ENCODE results near the gene PHF13. TPM values are rescaled to one million over a fixed set of nuclear protein-coding genes. Genes with fewer than 3 reads are reported as not detected.

PHF13 gene
- total RNA-seq, 1 experiment from 2014 or later, result 20.9 TPM

- Histone ChIP-seq H2AFZ (no peak overlapping the region), H3K9me2 (ENCODE audit: insufficient read depth) (no peaks in the 10 kb centered on the region), H3F3A (ENCODE audit: insufficient read depth, low read depth) (no peaks in the 10 kb centered on the region), H3K79me2 (ENCODE audit: low read depth) (no peaks in the 10 kb centered on the region), H3K4me2 (no peak overlapping the region), H3K9me3 (ENCODE audit: insufficient read depth, low read depth) (no peaks in the 10 kb centered on the region), H3K27me3 (ENCODE audit: insufficient read depth, low read depth) (peaks cover 5% of the 10 kb centered on the region; the same call in 1 of the 2 replicates), H3K4me1 (replicated peaks; ENCODE audit: insufficient read depth) (no peaks in the 10 kb centered on the region), H3K27ac (no peak overlapping the region), H3K36me3 (ENCODE audit: low read depth) (no peaks in the 10 kb centered on the region), H4K20me1 (ENCODE audit: insufficient read depth) (no peaks in the 10 kb centered on the region), H3K4me3 (no peak overlapping the region)
- DNase-seq, result no peak
- CTCF ChIA-PET, result no interaction called here
- intact Hi-C loops (cut with micrococcal nuclease; ENCODE audit: unreplicated experiment), result no loop called here
- POLR2A ChIA-PET (ENCODE audit: unreplicated experiment), result no interaction called here
- BruUV-seq (replicated peaks), result no TSS peak
- TF ChIP-seq, protein P1, sequence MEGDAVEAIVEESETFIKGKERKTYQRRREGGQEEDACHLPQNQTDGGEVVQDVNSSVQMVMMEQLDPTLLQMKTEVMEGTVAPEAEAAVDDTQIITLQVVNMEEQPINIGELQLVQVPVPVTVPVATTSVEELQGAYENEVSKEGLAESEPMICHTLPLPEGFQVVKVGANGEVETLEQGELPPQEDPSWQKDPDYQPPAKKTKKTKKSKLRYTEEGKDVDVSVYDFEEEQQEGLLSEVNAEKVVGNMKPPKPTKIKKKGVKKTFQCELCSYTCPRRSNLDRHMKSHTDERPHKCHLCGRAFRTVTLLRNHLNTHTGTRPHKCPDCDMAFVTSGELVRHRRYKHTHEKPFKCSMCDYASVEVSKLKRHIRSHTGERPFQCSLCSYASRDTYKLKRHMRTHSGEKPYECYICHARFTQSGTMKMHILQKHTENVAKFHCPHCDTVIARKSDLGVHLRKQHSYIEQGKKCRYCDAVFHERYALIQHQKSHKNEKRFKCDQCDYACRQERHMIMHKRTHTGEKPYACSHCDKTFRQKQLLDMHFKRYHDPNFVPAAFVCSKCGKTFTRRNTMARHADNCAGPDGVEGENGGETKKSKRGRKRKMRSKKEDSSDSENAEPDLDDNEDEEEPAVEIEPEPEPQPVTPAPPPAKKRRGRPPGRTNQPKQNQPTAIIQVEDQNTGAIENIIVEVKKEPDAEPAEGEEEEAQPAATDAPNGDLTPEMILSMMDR (conservative IDR thresholded peaks at IDR 0.05), result no peak
- no peak for TF ChIP-seq EZH2 (IDR thresholded peaks at IDR 0.05; ENCODE audit: low read depth)
These were observed 38.7 kb upstream of the PHF13 start for GRCh38 chr1:6574818-6575217.

DNA sequence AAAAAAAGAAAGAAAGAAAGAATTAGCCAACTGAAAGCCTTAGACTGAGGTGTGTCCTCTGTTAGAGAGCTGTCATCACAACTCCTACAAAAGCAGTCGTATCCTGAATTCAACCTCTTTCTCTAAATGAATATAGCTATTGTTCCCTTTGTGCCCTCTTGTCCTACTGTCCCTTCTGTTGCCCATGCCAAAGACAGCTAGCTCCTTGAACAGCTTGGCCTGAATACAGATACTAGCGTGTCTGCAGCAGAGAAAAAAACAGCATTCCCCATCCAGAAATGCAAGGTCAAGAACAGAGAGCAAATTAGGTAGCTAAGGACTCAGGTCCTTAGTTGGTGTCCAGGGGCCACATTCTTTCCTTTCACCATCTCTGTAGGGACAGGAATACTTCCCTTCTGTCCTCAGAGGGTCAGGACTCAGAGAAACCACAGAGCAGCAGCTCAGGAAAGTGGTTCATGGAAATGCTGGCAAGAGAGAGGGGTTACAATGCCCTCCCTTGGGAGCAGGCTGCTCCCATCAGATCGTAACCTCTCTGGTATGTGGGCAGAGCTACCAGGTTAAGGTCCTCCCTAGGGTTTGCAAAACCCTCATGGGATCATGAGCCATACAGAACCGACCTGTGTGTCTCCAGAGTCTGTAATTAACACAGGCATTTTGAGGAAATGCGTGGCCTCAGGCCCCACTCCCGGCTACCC, 35.6 kb upstream of the PHF13 start:
- Histone ChIP-seq H3F3A (ENCODE audit: insufficient read depth, low read depth) (no peaks in the 10 kb centered on the region), H3K9me3 (ENCODE audit: insufficient read depth, low read depth) (no peaks in the 10 kb centered on the region), H3K4me1 (replicated peaks; ENCODE audit: insufficient read depth) (peaks cover 8% of the 10 kb centered on the region), H3K79me2 (ENCODE audit: low read depth) (peaks cover 11% of the 10 kb centered on the region), H3K4me2 (no peak overlapping the region), H3K27me3 (ENCODE audit: insufficient read depth, low read depth) (no peaks in the 10 kb centered on the region), H2AFZ (no peak overlapping the region), H3K9me2 (ENCODE audit: insufficient read depth) (no peaks in the 10 kb centered on the region), H3K4me3 (no peak overlapping the region), H4K20me1 (ENCODE audit: insufficient read depth) (no peaks in the 10 kb centered on the region), H3K27ac (no peak overlapping the region), H3K36me3 (ENCODE audit: low read depth) (no peaks in the 10 kb centered on the region)
- intact Hi-C loops (cut with micrococcal nuclease; ENCODE audit: unreplicated experiment), result no loop called here
- TF ChIP-seq, protein P1 (conservative IDR thresholded peaks at IDR 0.05), result no peak
- no peak for TF ChIP-seq EZH2 (IDR thresholded peaks at IDR 0.05; ENCODE audit: low read depth)
- DNase-seq, result no peak
- ChIA-PET CTCF (no interaction called here), POLR2A (ENCODE audit: unreplicated experiment) (no interaction called here)
- no TSS peak for BruUV-seq (replicated peaks)

DNA sequence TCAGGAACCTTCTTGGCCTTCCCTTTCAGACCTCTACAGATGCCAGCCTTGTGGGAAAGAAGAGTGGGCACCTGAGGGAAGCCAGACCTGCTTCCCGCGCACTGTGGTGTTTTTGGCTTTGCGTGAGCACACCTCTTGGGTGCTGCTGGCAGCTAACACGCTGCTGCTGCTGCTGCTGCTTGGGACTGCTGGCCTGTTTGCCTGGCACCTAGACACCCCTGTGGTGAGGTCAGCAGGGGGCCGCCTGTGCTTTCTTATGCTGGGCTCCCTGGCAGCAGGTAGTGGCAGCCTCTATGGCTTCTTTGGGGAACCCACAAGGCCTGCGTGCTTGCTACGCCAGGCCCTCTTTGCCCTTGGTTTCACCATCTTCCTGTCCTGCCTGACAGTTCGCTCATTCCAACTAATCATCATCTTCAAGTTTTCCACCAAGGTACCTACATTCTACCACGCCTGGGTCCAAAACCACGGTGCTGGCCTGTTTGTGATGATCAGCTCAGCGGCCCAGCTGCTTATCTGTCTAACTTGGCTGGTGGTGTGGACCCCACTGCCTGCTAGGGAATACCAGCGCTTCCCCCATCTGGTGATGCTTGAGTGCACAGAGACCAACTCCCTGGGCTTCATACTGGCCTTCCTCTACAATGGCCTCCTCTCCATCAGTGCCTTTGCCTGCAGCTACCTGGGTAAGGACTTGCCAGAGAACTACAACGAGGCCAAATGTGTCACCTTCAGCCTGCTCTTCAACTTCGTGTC, 34.7 kb upstream of the PHF13 start:
- Histone ChIP-seq H3K9me3 (ENCODE audit: insufficient read depth, low read depth) (no peaks in the 10 kb centered on the region), H3K4me2 (peak overlapping the region; percentile 90; the same call in 1 of the 2 replicates), H4K20me1 (ENCODE audit: insufficient read depth) (no peaks in the 10 kb centered on the region), H3K4me3 (no peak overlapping the region), H3K79me2 (ENCODE audit: low read depth) (peaks cover 11% of the 10 kb centered on the region), H3K27ac (no peak overlapping the region), H3F3A (ENCODE audit: insufficient read depth, low read depth) (no peaks in the 10 kb centered on the region), H2AFZ (no peak overlapping the region), H3K4me1 (replicated peaks; ENCODE audit: insufficient read depth) (peaks cover 8% of the 10 kb centered on the region), H3K27me3 (ENCODE audit: insufficient read depth, low read depth) (no peaks in the 10 kb centered on the region), H3K36me3 (ENCODE audit: low read depth) (no peaks in the 10 kb centered on the region), H3K9me2 (ENCODE audit: insufficient read depth) (no peaks in the 10 kb centered on the region)
- no peak for DNase-seq
- ChIA-PET CTCF (no interaction called here), POLR2A (ENCODE audit: unreplicated experiment) (no interaction called here)
- no TSS peak for BruUV-seq (replicated peaks)
- intact Hi-C loops (cut with micrococcal nuclease; ENCODE audit: unreplicated experiment), result loop anchor here (1.0 kb wide), 1 partner anchor 47 kb away; no protein-coding TSS in a partner anchor
- no peak for TF ChIP-seq EZH2 (IDR thresholded peaks at IDR 0.05; ENCODE audit: low read depth)
- TF ChIP-seq, protein P1 (conservative IDR thresholded peaks at IDR 0.05), result no peak
